Activated naive CD4-positive, alpha-beta T cell treated with anti-CD3 and anti-CD28 coated beads, Interleukin-2, amount 50 U/mL, for 72 hours (primary cell): ENCODE data around the gene EDN1. TPM values are rescaled to one million over a fixed set of nuclear protein-coding genes. Genes with fewer than 3 reads are reported as not detected.
"Not testable (repeated sequence)": the region's sequence is repeated elsewhere in the genome, so short reads cannot be mapped to it uniquely, and the experiment has no call there.

Source experiments
- ATAC-seq, 2 donors: fragments of 150-1000 bp; cut with Tn5 transposase; 2 replicates each; pipeline ENCODE4 v1.10.0; 2021; ENCODE audit warnings: mild to moderate bottlenecking in 2 of 2, moderate library complexity in 2 of 2
- DNase-seq, 2 donors: peaks; one replicate each; pipeline ENCODE4 v3.0.0; 2021 to 2022; ENCODE audit warnings: low spot score in 2 of 2
- H3K27ac Mint-ChIP-seq, 2 donors: one replicate each; pipeline ENCODE4 v1.8.0; 2022; ENCODE audit warnings: mild to moderate bottlenecking in 2 of 2, mixed read lengths in 2 of 2
- H3K36me3 Mint-ChIP-seq, 2 donors: one replicate each; pipeline ENCODE4 v1.8.0; 2022; ENCODE audit warnings: mixed read lengths in 2 of 2
- H3K9me3 Mint-ChIP-seq, 2 donors: one replicate each; pipeline ENCODE4 v1.8.0; 2022; ENCODE audit warnings: mixed read lengths in 2 of 2
- total RNA-seq, 2 donors: library from RNA; stranded (reverse); gene quantifications; one replicate each; pipeline ENCODE4 v1.2.3, GENCODE V29; 2022

EDN1 gene
- total RNA-seq, 2 donors from 2014 or later, result 0.27 to 0.30 TPM

- no peaks in the 10 kb centered on the region for H3K36me3 Mint-ChIP-seq
- no peaks in the 10 kb centered on the region for H3K9me3 Mint-ChIP-seq
- DNase-seq, result no peak
Measured at GRCh38 chr6:12301018-12301417, 10.9 kb downstream of the EDN1 start.

GRCh38 chr6:12304487-12304886, 14.3 kb downstream of the EDN1 start:
- Mint-ChIP-seq H3K36me3 (no peaks in the 10 kb centered on the region), H3K9me3 (no peaks in the 10 kb centered on the region), H3K27ac (no peak overlapping the region)
- no peak for ATAC-seq
- no peak for DNase-seq

More at GRCh38 chr6:12301018-12301417, 10.9 kb downstream of the EDN1 start:
- no peak for ATAC-seq
- no peak overlapping the region for H3K27ac Mint-ChIP-seq

- Mint-ChIP-seq H3K36me3 (no peaks in the 10 kb centered on the region), H3K27ac (no peak overlapping the region), H3K9me3 (no peaks in the 10 kb centered on the region)
Measured at GRCh38 chr6:12309070-12309469, 18.9 kb downstream of the EDN1 start.

DNA sequence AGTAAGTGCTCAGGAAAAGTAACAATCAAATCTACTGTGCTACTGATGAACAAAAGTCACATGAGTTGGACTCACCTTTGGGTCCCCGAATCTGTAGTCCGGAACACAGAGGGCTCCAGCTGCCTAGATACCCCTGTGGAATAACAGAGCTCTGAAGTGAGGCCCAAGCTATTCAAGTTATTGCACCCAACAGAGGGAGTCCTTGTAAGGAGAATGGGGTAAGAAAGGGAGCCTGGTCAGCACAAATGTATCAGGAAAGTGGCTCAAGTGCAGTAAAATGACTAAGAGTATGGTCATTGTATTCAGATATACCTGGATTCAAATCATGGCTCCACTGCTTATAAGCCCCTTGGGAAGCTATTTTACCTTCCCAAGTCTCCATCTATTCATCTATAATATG, 20.9 kb downstream of the EDN1 start:
- no peaks in the 10 kb centered on the region for H3K9me3 Mint-ChIP-seq
- DNase-seq, result no peak
- no peak overlapping the region for H3K27ac Mint-ChIP-seq
- ATAC-seq, result no peak
- H3K36me3 Mint-ChIP-seq, result no peaks in the 10 kb centered on the region

More at GRCh38 chr6:12309070-12309469, 18.9 kb downstream of the EDN1 start:
- no peak for ATAC-seq
- no peak for DNase-seq

DNA sequence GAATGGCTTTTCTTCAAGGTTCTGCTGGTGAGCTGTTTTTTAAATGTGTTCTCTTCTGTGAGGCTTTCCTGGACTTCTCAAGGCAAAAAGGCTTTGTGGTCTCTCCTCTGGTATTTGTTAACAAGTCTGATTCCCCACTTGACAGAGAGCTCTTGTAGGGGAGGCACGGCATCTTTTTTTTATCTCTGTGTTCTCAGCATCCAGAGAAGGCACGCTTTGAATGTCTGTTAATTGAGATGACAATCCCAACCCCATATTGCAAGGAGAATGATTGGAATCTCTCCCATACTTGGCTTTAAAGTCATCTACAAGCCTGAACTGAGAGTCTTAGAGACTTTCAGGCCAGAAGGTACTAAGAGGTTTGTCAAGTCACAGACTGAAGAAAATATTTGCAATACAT, 22.6 kb downstream of the EDN1 start:
- no peak for ATAC-seq

GRCh38 chr6:12313306-12313991, 23.3 kb downstream of the EDN1 start:
- peaks cover 2% of the 10 kb centered on the region in 2 donors for H3K36me3 Mint-ChIP-seq
- ATAC-seq (no peak), DNase-seq (no peak)
- no peak overlapping the region for H3K27ac Mint-ChIP-seq
- peaks cover 0 to 2% of the 10 kb centered on the region in 2 donors for H3K9me3 Mint-ChIP-seq

More for the DNA sequence above, 22.6 kb downstream of the EDN1 start:
- H3K36me3 Mint-ChIP-seq, result no peaks in the 10 kb centered on the region
- H3K9me3 Mint-ChIP-seq, result no peaks in the 10 kb centered on the region
- no peak overlapping the region for H3K27ac Mint-ChIP-seq
- no peak for DNase-seq

GRCh38 chr6:12313992-12314589, 23.9 kb downstream of the EDN1 start:
- H3K36me3 Mint-ChIP-seq, result peaks cover 8% of the 10 kb centered on the region in 2 donors
- DNase-seq (no peak), ATAC-seq (no peak)
- H3K9me3 Mint-ChIP-seq, result peaks cover 3 to 6% of the 10 kb centered on the region in 2 donors
- no peak overlapping the region for H3K27ac Mint-ChIP-seq

DNA sequence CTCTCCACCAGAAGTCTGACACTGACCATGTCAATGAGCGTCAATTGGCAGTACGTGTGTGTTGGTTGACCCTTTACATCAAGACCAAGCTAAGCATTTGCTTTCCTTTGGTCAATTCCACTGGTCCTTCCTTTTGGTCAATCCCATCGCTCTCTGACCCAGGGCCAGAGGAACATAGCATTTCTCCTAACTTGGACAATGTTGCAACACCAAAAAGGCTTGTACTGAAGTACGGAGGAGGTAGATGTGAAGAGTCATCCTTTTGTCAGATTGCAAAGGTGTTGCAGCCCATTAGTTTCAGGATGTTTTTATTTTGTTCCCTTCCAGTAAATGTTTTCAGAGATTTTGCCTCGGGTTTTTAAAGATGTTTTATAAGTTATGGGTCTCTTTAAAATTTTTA, 24.6 kb downstream of the EDN1 start:
- DNase-seq (no peak), ATAC-seq (no peak)
- H3K36me3 Mint-ChIP-seq, result peaks cover 9 to 12% of the 10 kb centered on the region in 2 donors
- peaks cover 4 to 7% of the 10 kb centered on the region in 2 donors for H3K9me3 Mint-ChIP-seq
- no peak overlapping the region for H3K27ac Mint-ChIP-seq

DNA sequence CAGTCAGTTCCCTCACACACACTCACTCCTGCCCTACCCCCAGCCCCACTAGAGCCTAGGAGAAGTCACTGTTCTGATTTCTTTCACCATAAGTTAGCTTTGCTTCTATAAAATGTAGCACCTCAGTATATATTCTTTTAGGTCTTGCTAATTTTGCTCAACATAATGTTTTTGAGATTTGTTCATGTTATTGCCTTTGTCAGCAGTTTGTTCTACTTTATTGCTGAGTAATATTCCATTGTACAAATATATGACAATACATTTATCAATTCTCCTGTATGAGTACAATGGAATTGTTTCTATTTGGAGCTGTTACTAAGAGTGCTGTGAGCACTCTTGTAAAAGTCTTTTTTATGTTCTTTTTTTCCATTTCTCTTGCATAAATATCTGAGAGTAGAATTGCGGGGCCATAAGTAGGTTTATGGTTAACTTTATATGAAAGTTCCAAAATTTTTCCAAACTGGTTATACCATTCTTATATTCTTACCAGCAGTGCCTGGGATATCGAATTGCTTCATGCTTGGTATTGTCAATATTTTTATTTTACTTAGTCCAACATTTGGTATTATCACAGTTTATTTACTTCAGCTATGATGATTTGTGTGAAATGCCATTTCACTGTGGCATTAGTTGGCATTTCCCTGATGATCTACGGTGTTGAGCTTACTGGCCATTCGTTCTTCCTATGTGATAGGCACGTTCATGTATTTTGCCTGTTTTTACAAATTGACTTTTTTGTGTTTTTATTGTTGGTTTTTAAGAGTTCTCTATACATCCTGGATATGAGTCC, 25.3 kb downstream of the EDN1 start:
- peaks cover 4 to 7% of the 10 kb centered on the region in 2 donors for H3K9me3 Mint-ChIP-seq
- ATAC-seq (no peak), DNase-seq (no peak)
- no peak overlapping the region for H3K27ac Mint-ChIP-seq
- H3K36me3 Mint-ChIP-seq, result peaks cover 9 to 12% of the 10 kb centered on the region in 2 donors

- Mint-ChIP-seq H3K27ac (no peak overlapping the region), H3K9me3 (peaks cover 7 to 9% of the 10 kb centered on the region in 2 donors), H3K36me3 (peaks cover 9 to 16% of the 10 kb centered on the region in 2 donors)
- DNase-seq (no peak), ATAC-seq (no peak)
Measured at GRCh38 chr6:12318749-12319148, 28.6 kb downstream of the EDN1 start.

- DNase-seq, ATAC-seq, H3K27ac Mint-ChIP-seq, H3K9me3 Mint-ChIP-seq: not testable (repeated sequence)
- peaks cover 9 to 16% of the 10 kb centered on the region in 2 donors for H3K36me3 Mint-ChIP-seq
Measured at GRCh38 chr6:12320074-12320473, 29.9 kb downstream of the EDN1 start.

- no peak overlapping the region for H3K27ac Mint-ChIP-seq
- no peak for ATAC-seq
- H3K36me3 Mint-ChIP-seq, result peaks cover under 1 to 7% of the 10 kb centered on the region in 2 donors
- peaks cover 2 to 6% of the 10 kb centered on the region in 2 donors for H3K9me3 Mint-ChIP-seq
- DNase-seq, result no peak
Measured at GRCh38 chr6:12324099-12324498, 33.9 kb downstream of the EDN1 start.

- ATAC-seq (no peak), DNase-seq (no peak)
- Mint-ChIP-seq H3K36me3 (peaks cover 0 to 4% of the 10 kb centered on the region in 2 donors), H3K9me3 (peaks cover 0 to 5% of the 10 kb centered on the region in 2 donors), H3K27ac (no peak overlapping the region)
Measured at GRCh38 chr6:12324748-12325147, 34.6 kb downstream of the EDN1 start.

DNA sequence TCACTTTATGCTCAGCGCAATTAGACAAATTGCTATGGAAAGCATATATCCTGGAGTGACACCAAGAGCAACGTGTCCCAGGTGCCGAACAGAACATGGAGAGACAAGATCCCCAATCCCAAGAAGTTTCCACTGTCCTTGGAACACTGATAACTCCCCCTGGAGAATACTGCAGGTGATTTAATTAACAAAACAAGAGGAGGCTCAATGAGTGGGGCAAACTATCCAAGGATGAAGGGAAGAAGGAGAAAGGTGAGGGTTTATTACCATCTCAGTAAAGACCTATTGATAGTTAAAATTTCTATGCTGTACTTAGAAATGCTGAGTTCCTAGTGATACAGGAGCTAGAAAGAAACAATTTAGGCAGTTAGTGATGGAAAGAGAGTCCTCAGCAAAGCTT, 35.7 kb downstream of the EDN1 start:
- peaks cover 0 to 2% of the 10 kb centered on the region in 2 donors for H3K9me3 Mint-ChIP-seq
- ATAC-seq (no peak), DNase-seq (no peak)
- H3K27ac Mint-ChIP-seq, result no peak overlapping the region
- H3K36me3 Mint-ChIP-seq, result peaks cover 0 to 4% of the 10 kb centered on the region in 2 donors

DNA sequence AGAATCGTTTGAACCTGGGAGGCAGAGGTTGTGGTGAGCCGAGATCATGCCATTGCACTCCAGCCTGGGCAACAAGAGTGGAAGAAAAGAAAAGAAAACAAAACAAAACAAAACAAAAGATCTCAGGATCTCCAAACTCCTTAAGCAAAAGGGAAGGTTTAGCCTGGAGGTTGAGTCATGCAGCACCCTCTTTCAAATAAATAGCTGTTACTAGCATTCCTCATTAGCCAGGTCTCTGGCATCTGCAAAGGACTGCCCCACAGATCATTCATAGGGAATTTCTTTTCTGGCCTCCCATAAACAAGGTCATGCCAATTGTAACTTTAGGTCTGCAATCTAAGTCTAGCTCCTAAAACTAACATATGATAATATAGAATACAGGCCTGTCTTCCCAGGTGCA, 37.2 kb downstream of the EDN1 start:
- Mint-ChIP-seq H3K27ac (no peak overlapping the region), H3K36me3 (no peaks in the 10 kb centered on the region), H3K9me3 (no peaks in the 10 kb centered on the region)
- no peak for ATAC-seq
- no peak for DNase-seq

- H3K36me3 Mint-ChIP-seq, result no peaks in the 10 kb centered on the region
- DNase-seq (no peak), ATAC-seq (no peak)
- no peaks in the 10 kb centered on the region for H3K9me3 Mint-ChIP-seq
- no peak overlapping the region for H3K27ac Mint-ChIP-seq
Measured at GRCh38 chr6:12327988-12328387, 37.8 kb downstream of the EDN1 start.

DNA sequence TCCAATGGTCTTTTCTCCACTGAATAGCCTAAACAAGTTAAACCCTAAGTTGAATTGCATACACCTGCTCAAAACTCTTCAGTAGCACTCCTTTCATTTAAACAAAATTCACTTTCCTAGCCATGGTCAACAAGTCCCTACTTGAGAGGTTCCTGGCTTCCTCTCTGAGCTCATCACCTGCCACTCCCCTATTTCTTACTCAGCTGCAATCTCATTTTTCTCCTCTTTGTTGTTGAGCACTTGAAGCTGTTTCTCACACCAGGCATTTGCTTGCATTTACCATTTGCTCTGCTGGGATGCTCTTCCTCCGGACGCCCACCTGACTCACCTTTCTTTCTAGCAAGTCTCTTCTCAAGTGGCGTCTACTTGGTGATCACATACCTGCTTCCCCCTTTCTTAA, 38.5 kb downstream of the EDN1 start:
- Mint-ChIP-seq H3K36me3 (no peaks in the 10 kb centered on the region), H3K27ac (no peak overlapping the region), H3K9me3 (no peaks in the 10 kb centered on the region)
- no peak for DNase-seq
- ATAC-seq, result no peak
